ENCODE data around the gene CCDC117. TPM values are rescaled to one million over a fixed set of nuclear protein-coding genes. Genes with fewer than 3 reads are reported as not detected.

The CCDC117 gene
- polyA plus RNA-seq, 1 of the 3 experiments (the other 2 are of a cell fraction): 4.2 TPM

- no peak for DNase-seq
- Histone ChIP-seq H3K4me1 (ENCODE audit: control insufficient read depth in 1 of 2, insufficient read depth in 2 of 2, low read depth in 1 of 2, low read length in 1 of 2) (peaks cover 2 to 11% of the 10 kb centered on the region in 2 experiments; a peak in 1 of 4 replicates), H2AFZ (ENCODE audit: low read depth) (no peak overlapping the region), H3F3A (replicated peaks; ENCODE audit: insufficient read depth) (peaks cover 62% of the 10 kb centered on the region), H3K79me2 (ENCODE audit: insufficient read depth) (peaks cover 68% of the 10 kb centered on the region), H3K9me3 (no peaks in the 10 kb centered on the region), H3K4me2 (no peak overlapping the region), H3K4me3 (ENCODE audit: low read depth in 2 of 2, low read length in 1 of 2) (no peak overlapping the region), H3K9me2 (no peaks in the 10 kb centered on the region), H3K27ac (ENCODE audit: low read depth in 2 of 2, low read length in 1 of 2) (peak overlapping the region in 1 of 2 experiments; percentile 9; a peak in 1 of 4 replicates), H3K9ac (no peak overlapping the region), H4K20me1 (ENCODE audit: insufficient read depth) (peaks cover 37% of the 10 kb centered on the region), H3K27me3 (ENCODE audit: insufficient read depth) (no peaks in the 10 kb centered on the region), H3K36me3 (replicated peaks in 1 of 2; ENCODE audit: control insufficient read depth in 1 of 2, insufficient read depth in 2 of 2, low read length in 1 of 2) (peaks cover 41 to 54% of the 10 kb centered on the region in 2 experiments)
- ChIA-PET CTCF (interaction anchor here (2.5 to 3.1 kb wide), 2 partner anchors 23 to 196 kb away, joined by 6 to 9 read pairs; partner anchors contain the start of gene CCDC117), POLR2A (no interaction called here)
- 95% methylated on average over 5 of the region's 5 CpGs for WGBS (ENCODE audit: low lambda C conversion rate)
- TF ChIP-seq FOXJ3 (CRISPR knock-in tag; IDR thresholded peaks at IDR 0.05): no peak
- TF ChIP-seq ELF1 (IDR thresholded peaks at IDR 0.05): no peak
- TF ChIP-seq EZH2phosphoT487 (IDR thresholded peaks at IDR 0.05; ENCODE audit: borderline replicate concordance, low read depth): no peak
- TF ChIP-seq TEAD4 (IDR thresholded peaks at IDR 0.05; ENCODE audit: borderline replicate concordance, insufficient read depth): no peak
- no peak for TF ChIP-seq EP300 (IDR thresholded peaks at IDR 0.05; ENCODE audit: borderline replicate concordance in 1 of 2, low read depth in 1 of 2, low read length in 1 of 2)
- TF ChIP-seq RXRA (IDR thresholded peaks at IDR 0.05; ENCODE audit: borderline replicate concordance, low read depth): no peak
- no peak for TF ChIP-seq USF1 (IDR thresholded peaks at IDR 0.05; ENCODE audit: borderline replicate concordance, low read depth)
- no peak for TF ChIP-seq CTCF (IDR thresholded peaks at IDR 0.05)
- TF ChIP-seq IRF3 (IDR thresholded peaks at IDR 0.05; ENCODE audit: low read depth, low read length): no peak
- no peak for TF ChIP-seq MXI1 (IDR thresholded peaks at IDR 0.05; ENCODE audit: low read depth, low read length)
- no peak for TF ChIP-seq POLR2AphosphoS5 (IDR thresholded peaks at IDR 0.05; ENCODE audit: low read depth, low read length)
- TF ChIP-seq REST (IDR thresholded peaks at IDR 0.05; ENCODE audit: low read depth, low read length): no peak
- TF ChIP-seq, protein P1, sequence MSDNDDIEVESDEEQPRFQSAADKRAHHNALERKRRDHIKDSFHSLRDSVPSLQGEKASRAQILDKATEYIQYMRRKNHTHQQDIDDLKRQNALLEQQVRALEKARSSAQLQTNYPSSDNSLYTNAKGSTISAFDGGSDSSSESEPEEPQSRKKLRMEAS (IDR thresholded peaks at IDR 0.05; ENCODE audit: low read depth): no peak
- TF ChIP-seq JUND (IDR thresholded peaks at IDR 0.05): no peak
- TF ChIP-seq RFX5 (IDR thresholded peaks at IDR 0.05; ENCODE audit: low read length): no peak
- TF ChIP-seq NRF1 (IDR thresholded peaks at IDR 0.05; ENCODE audit: low read depth, low read length): no peak
Measured at GRCh38 chr22:28795932-28796856, 23.7 kb downstream of the CCDC117 start.
